ENCODE measurements around the gene TRIM52. TPM values are rescaled to one million over a fixed set of nuclear protein-coding genes. Genes with fewer than 3 reads are reported as not detected.

Gene TRIM52
- total and polyA plus RNA-seq, 9 of the 15 experiments (the other 6 are each of a cell fraction or from before 2014, with no cell fraction given): 3.3 to 21.9 (median 13.5) TPM

DNA sequence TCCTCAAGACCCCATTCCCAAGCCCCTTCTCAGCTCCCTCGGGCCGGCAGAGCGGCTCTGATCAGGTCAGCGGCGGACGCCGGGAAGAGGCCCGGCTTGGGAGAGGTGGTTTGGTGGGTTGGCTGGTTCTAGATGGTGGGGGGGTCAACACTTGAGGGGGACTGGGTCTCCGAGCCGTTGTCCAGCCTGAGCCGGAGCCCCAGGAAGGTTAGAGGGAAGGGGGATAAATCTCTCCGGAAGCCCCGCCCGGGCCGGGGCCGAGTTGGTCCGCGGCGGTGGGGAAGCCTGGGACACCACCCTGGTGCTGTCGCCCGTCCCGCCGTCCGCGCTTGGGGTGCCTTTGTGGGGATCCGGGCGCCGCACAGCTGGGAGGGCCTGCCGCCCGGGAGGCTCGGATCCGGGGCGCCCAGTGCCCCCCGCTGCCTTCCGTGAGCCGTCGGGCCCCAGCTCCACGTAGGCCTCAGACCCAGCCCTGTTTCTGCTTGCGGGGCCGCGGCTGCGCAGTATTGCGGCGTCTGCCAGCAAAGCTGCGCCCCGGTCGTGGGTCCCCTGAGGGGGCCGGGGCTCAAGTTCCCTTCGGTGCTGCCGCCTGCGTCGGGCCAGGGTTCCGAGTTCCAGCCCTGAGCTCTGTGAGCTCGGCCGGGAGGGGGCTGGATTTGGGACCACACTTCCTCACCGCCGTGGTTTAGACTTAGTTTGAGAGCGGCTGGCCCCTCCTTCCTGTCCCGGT is 542 bp upstream of the TRIM52 start (continued):
- no peak; the same call in 1 of the 2 replicates for TF ChIP-seq SMAD4 (CRISPR knock-in tag; conservative IDR thresholded peaks at IDR 0.05)
- no peak for TF ChIP-seq MEF2A (IDR thresholded peaks at IDR 0.05; ENCODE audit: control insufficient read depth, low read depth, low read length)
- TF ChIP-seq NRF1 (conservative IDR thresholded peaks at IDR 0.05 in 1 of 2, IDR thresholded peaks at IDR 0.05 in 1 of 2): peak; percentile 89 to 91
- TF ChIP-seq, protein P1, sequence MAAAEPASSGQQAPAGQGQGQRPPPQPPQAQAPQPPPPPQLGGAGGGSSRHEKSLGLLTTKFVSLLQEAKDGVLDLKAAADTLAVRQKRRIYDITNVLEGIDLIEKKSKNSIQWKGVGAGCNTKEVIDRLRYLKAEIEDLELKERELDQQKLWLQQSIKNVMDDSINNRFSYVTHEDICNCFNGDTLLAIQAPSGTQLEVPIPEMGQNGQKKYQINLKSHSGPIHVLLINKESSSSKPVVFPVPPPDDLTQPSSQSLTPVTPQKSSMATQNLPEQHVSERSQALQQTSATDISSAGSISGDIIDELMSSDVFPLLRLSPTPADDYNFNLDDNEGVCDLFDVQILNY (CRISPR knock-in tag; IDR thresholded peaks at IDR 0.05): peak; percentile 86
- no peak for TF ChIP-seq ZNF586 (CRISPR knock-in tag; conservative IDR thresholded peaks at IDR 0.05)
- TF ChIP-seq, protein P2, sequence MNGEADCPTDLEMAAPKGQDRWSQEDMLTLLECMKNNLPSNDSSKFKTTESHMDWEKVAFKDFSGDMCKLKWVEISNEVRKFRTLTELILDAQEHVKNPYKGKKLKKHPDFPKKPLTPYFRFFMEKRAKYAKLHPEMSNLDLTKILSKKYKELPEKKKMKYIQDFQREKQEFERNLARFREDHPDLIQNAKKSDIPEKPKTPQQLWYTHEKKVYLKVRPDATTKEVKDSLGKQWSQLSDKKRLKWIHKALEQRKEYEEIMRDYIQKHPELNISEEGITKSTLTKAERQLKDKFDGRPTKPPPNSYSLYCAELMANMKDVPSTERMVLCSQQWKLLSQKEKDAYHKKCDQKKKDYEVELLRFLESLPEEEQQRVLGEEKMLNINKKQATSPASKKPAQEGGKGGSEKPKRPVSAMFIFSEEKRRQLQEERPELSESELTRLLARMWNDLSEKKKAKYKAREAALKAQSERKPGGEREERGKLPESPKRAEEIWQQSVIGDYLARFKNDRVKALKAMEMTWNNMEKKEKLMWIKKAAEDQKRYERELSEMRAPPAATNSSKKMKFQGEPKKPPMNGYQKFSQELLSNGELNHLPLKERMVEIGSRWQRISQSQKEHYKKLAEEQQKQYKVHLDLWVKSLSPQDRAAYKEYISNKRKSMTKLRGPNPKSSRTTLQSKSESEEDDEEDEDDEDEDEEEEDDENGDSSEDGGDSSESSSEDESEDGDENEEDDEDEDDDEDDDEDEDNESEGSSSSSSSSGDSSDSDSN (IDR thresholded peaks at IDR 0.05; ENCODE audit: borderline replicate concordance in 1 of 2, low read depth in 2 of 2, low read length in 2 of 2): peak in 1 of 2 experiments; percentile 61; a peak in 3 of 4 replicates
- no peak for TF ChIP-seq SRF (CRISPR knock-in tag; IDR thresholded peaks at IDR 0.05)
- TF ChIP-seq POLR3G (IDR thresholded peaks at IDR 0.05; ENCODE audit: extremely low read depth, insufficient read length, insufficient replicate concordance): no peak
- TF ChIP-seq SRSF9 (IDR thresholded peaks at IDR 0.05; ENCODE audit: borderline replicate concordance, low read depth, low read length): no peak
- TF ChIP-seq COPS2 (conservative IDR thresholded peaks at IDR 0.05): no peak
- no peak for TF ChIP-seq MAFF (IDR thresholded peaks at IDR 0.05; ENCODE audit: low read length)
- peak; percentile 67 for TF ChIP-seq PHF20 (IDR thresholded peaks at IDR 0.05; ENCODE audit: partially characterized antibody)
- TF ChIP-seq ZC3H4 (CRISPR knock-in tag; IDR thresholded peaks at IDR 0.05; ENCODE audit: borderline replicate concordance): no peak
- TF ChIP-seq BCL6 (CRISPR knock-in tag; IDR thresholded peaks at IDR 0.05): no peak
- TF ChIP-seq ZNF561 (CRISPR knock-in tag; conservative IDR thresholded peaks at IDR 0.05): no peak
- TF ChIP-seq, protein P3, sequence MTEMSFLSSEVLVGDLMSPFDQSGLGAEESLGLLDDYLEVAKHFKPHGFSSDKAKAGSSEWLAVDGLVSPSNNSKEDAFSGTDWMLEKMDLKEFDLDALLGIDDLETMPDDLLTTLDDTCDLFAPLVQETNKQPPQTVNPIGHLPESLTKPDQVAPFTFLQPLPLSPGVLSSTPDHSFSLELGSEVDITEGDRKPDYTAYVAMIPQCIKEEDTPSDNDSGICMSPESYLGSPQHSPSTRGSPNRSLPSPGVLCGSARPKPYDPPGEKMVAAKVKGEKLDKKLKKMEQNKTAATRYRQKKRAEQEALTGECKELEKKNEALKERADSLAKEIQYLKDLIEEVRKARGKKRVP (CRISPR knock-in tag; IDR thresholded peaks at IDR 0.05): 0 out of 2 replicates have a peak, but pooled peaks have one; percentile 3
- TF ChIP-seq RCOR1 (IDR thresholded peaks at IDR 0.05; ENCODE audit: borderline replicate concordance in 1 of 2, low read depth in 2 of 2, low read length in 2 of 2): no peak
- TF ChIP-seq GTF2E2 (tag; IDR thresholded peaks at IDR 0.05): no peak
- TF ChIP-seq TCF7 (IDR thresholded peaks at IDR 0.05; ENCODE audit: borderline replicate concordance): no peak
- TF ChIP-seq E2F3 (CRISPR knock-in tag; IDR thresholded peaks at IDR 0.05): no peak
- no peak for TF ChIP-seq NELFE (IDR thresholded peaks at IDR 0.05; ENCODE audit: insufficient read depth, insufficient read length)
- TF ChIP-seq SETDB1 (IDR thresholded peaks at IDR 0.05; ENCODE audit: low read length): no peak
- TF ChIP-seq, protein P4, sequence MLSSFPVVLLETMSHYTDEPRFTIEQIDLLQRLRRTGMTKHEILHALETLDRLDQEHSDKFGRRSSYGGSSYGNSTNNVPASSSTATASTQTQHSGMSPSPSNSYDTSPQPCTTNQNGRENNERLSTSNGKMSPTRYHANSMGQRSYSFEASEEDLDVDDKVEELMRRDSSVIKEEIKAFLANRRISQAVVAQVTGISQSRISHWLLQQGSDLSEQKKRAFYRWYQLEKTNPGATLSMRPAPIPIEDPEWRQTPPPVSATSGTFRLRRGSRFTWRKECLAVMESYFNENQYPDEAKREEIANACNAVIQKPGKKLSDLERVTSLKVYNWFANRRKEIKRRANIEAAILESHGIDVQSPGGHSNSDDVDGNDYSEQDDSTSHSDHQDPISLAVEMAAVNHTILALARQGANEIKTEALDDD (IDR thresholded peaks at IDR 0.05): no peak
- TF ChIP-seq ELF1 (tag; IDR thresholded peaks at IDR 0.05): no peak
- no peak for TF ChIP-seq RBM25 (IDR thresholded peaks at IDR 0.05; ENCODE audit: low read depth, low read length, severe bottlenecking)
